ENCODE data around the gene FAM163B. TPM values are rescaled to one million over a fixed set of nuclear protein-coding genes. Genes with fewer than 3 reads are reported as not detected.

FAM163B gene
- total RNA-seq, 1 experiment from 2014 or later: not detected

DNA sequence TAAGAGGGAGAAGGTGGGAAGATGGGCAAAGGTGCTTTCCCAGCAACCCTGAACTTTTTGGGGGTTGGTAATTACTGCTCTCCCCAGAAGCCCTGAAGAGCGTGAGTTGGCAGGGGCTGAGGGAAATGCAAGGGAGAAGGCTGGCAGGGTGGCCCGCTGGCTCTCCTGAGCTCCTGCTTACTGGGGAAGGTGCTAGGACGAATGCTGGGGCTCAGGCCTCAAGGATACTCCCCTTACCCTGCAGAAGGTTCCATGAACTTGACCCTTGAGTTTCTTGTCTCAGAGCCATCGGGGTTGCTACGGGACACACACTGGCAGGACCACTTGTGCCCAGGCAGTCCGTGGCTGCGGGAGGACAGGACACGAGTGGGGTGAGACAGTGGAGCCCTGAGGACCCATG, 1.2 kb downstream of the FAM163B start:
- no peak for DNase-seq
- POLR2A ChIA-PET: interaction anchor here (0.6 kb wide), 1 partner anchor 101 kb away, joined by 3 read pairs; no protein-coding TSS in a partner anchor
- no peaks in the 10 kb centered on the region; the same call in none of the 2 replicates for H3K27me3 ChIP-seq (replicated peaks; ENCODE audit: control insufficient read depth, insufficient read depth, low read length)
- Mint-ChIP-seq H3K4me1 (ENCODE audit: low read depth, unreplicated experiment) (no peaks in the 10 kb centered on the region), H3K4me3 (ENCODE audit: unreplicated experiment) (no peak overlapping the region), H3K27ac (ENCODE audit: unreplicated experiment) (no peak overlapping the region), H3K36me3 (ENCODE audit: insufficient read depth, unreplicated experiment) (no peaks in the 10 kb centered on the region), H3K9me3 (ENCODE audit: unreplicated experiment) (no peaks in the 10 kb centered on the region), H3K27me3 (ENCODE audit: insufficient read depth, unreplicated experiment) (peaks cover 14% of the 10 kb centered on the region)
- CTCF ChIA-PET: no interaction called here
- TF ChIP-seq, protein P1, sequence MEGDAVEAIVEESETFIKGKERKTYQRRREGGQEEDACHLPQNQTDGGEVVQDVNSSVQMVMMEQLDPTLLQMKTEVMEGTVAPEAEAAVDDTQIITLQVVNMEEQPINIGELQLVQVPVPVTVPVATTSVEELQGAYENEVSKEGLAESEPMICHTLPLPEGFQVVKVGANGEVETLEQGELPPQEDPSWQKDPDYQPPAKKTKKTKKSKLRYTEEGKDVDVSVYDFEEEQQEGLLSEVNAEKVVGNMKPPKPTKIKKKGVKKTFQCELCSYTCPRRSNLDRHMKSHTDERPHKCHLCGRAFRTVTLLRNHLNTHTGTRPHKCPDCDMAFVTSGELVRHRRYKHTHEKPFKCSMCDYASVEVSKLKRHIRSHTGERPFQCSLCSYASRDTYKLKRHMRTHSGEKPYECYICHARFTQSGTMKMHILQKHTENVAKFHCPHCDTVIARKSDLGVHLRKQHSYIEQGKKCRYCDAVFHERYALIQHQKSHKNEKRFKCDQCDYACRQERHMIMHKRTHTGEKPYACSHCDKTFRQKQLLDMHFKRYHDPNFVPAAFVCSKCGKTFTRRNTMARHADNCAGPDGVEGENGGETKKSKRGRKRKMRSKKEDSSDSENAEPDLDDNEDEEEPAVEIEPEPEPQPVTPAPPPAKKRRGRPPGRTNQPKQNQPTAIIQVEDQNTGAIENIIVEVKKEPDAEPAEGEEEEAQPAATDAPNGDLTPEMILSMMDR (IDR thresholded peaks at IDR 0.05; ENCODE audit: insufficient read depth in 1 of 2, low read depth in 1 of 2, low read length in 1 of 2, severe bottlenecking in 1 of 2, unreplicated experiment in 1 of 2): no peak
- no TSS peak for BruUV-seq (replicated peaks)
- no peaks in the 10 kb centered on the region for H3K36me3 ChIP-seq (ENCODE audit: control insufficient read depth, insufficient read depth, low read length)
- intact Hi-C loops (cut with micrococcal nuclease; ENCODE audit: unreplicated experiment): no loop called here
- H3K4me1 ChIP-seq: no peaks in the 10 kb centered on the region
- no peak overlapping the region for H3K4me3 ChIP-seq (ENCODE audit: low read depth, low read length)
- no peaks in the 10 kb centered on the region for H3K9me3 ChIP-seq

DNA sequence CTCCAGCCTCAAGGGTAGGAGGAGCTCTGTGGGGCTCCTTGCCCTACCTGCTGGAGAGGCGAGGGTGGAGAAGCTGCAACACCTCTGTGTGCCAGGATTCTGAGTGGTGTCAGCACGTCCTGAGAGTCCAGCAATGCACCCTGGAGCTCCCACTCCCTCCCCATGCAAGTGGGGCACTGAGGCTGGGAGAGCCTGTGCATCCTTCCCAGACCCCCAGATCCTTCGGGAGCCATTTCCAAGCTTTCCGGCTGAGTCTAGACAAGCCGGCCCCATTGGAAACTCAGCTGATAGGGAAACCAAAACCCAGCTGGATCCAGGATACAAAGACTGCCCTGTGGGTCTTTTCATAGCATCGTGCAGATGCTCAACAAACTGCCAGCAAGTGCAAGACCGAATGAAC, 1.8 kb downstream of the FAM163B start:
- H3K4me1 Mint-ChIP-seq (ENCODE audit: low read depth, unreplicated experiment): no peaks in the 10 kb centered on the region
- Histone ChIP-seq H3K9me3 (no peaks in the 10 kb centered on the region), H3K4me3 (ENCODE audit: low read depth, low read length) (no peak overlapping the region), H3K27me3 (replicated peaks; ENCODE audit: control insufficient read depth, insufficient read depth, low read length) (no peaks in the 10 kb centered on the region; the same call in none of the 2 replicates), H3K36me3 (ENCODE audit: control insufficient read depth, insufficient read depth, low read length) (no peaks in the 10 kb centered on the region), H3K4me1 (no peaks in the 10 kb centered on the region)
- no peak for DNase-seq
- H3K27me3 Mint-ChIP-seq (ENCODE audit: insufficient read depth, unreplicated experiment): peaks cover 14% of the 10 kb centered on the region
- H3K27ac Mint-ChIP-seq (ENCODE audit: unreplicated experiment): no peak overlapping the region
- ChIA-PET POLR2A (interaction anchor here (0.6 kb wide), 1 partner anchor 102 kb away, joined by 3 read pairs; no protein-coding TSS in a partner anchor), CTCF (no interaction called here)
- TF ChIP-seq, protein P1 (IDR thresholded peaks at IDR 0.05; ENCODE audit: insufficient read depth in 1 of 2, low read depth in 1 of 2, low read length in 1 of 2, severe bottlenecking in 1 of 2, unreplicated experiment in 1 of 2): no peak
- H3K36me3 Mint-ChIP-seq (ENCODE audit: insufficient read depth, unreplicated experiment): no peaks in the 10 kb centered on the region
- intact Hi-C loops (cut with micrococcal nuclease; ENCODE audit: unreplicated experiment): no loop called here
- H3K9me3 Mint-ChIP-seq (ENCODE audit: unreplicated experiment): no peaks in the 10 kb centered on the region
- no TSS peak for BruUV-seq (replicated peaks)
- no peak overlapping the region for H3K4me3 Mint-ChIP-seq (ENCODE audit: unreplicated experiment)

GRCh38 chr9:133606708-133607025, 2.5 kb downstream of the FAM163B start:
- Histone ChIP-seq H3K9me3 (no peaks in the 10 kb centered on the region), H3K4me3 (ENCODE audit: low read depth, low read length) (no peak overlapping the region), H3K36me3 (ENCODE audit: control insufficient read depth, insufficient read depth, low read length) (no peaks in the 10 kb centered on the region), H3K4me1 (no peaks in the 10 kb centered on the region), H3K27me3 (replicated peaks; ENCODE audit: control insufficient read depth, insufficient read depth, low read length) (no peaks in the 10 kb centered on the region; the same call in none of the 2 replicates)
- Mint-ChIP-seq H3K36me3 (ENCODE audit: insufficient read depth, unreplicated experiment) (no peaks in the 10 kb centered on the region), H3K9me3 (ENCODE audit: unreplicated experiment) (no peaks in the 10 kb centered on the region), H3K27me3 (ENCODE audit: insufficient read depth, unreplicated experiment) (peaks cover 14% of the 10 kb centered on the region), H3K4me3 (ENCODE audit: unreplicated experiment) (no peak overlapping the region), H3K4me1 (ENCODE audit: low read depth, unreplicated experiment) (no peaks in the 10 kb centered on the region), H3K27ac (ENCODE audit: unreplicated experiment) (no peak overlapping the region)
- BruUV-seq (replicated peaks): no TSS peak
- TF ChIP-seq, protein P1 (IDR thresholded peaks at IDR 0.05; ENCODE audit: insufficient read depth in 1 of 2, low read depth in 1 of 2, low read length in 1 of 2, severe bottlenecking in 1 of 2, unreplicated experiment in 1 of 2): no peak
- POLR2A ChIA-PET: no interaction called here
- CTCF ChIA-PET: no interaction called here
- no peak for DNase-seq
- intact Hi-C loops (cut with micrococcal nuclease; ENCODE audit: unreplicated experiment): no loop called here
